PC-3 (cell line): ENCODE data around the gene IGF2BP2. TPM values are rescaled to one million over a fixed set of nuclear protein-coding genes. Genes with fewer than 3 reads are reported as not detected.

ENCODE experiments used
- ATAC-seq: fragments of 200-7000 bp; cut with Tn5 transposase; 2 replicates; pipeline ENCODE4 v1.9.1; 2020; ENCODE audit warnings: mild to moderate bottlenecking, moderate library complexity
- BruUV-seq: library from RNA; stranded (reverse); fragments of 400-500 nt; replicated peaks from 2 replicates; lab custom pipeline; 2021; lab: Mats Ljungman, UMichigan
- CTCF ChIA-PET: fragments of 300-600 bp; sonication (Branson Sonifier 250); formaldehyde crosslinking; loops from one replicate; lab custom pipeline; 2022; ENCODE audit warnings: antibody characterized with exemption; lab: Charles Lee
- POLR2A ChIA-PET: fragments of 300-600 bp; sonication (Branson Sonifier 250); formaldehyde crosslinking; loops from one replicate; lab custom pipeline; 2022; ENCODE audit warnings: antibody characterized with exemption; ENCODE audit not compliant: unreplicated experiment; lab: Charles Lee
- DNase-seq: peaks from one replicate; pipeline ENCODE4 v3.0.0-alpha.2; 2015
- H2AFZ ChIP-seq: fragments of 300-600 bp; sonication (generic); 2 replicates; pipeline ENCODE4 v1.6.0; 2016; ENCODE audit warnings: antibody characterized with exemption, low read length
- H3F3A ChIP-seq: fragments of 300-600 bp; sonication (generic); one replicate; pipeline ENCODE4 v1.6.0; 2017; ENCODE audit warnings: antibody characterized with exemption, low read length, control low read depth, mild to moderate bottlenecking; ENCODE audit not compliant: unreplicated experiment
- H3K27ac ChIP-seq: fragments of 300-600 bp; sonication (generic); 2 replicates; pipeline ENCODE4 v1.5.1; 2016; ENCODE audit warnings: mild to moderate bottlenecking, low read length
- H3K27me3 ChIP-seq: fragments of 300-600 bp; sonication (generic); 2 replicates; pipeline ENCODE4 v1.6.1; 2016; ENCODE audit warnings: low read length, mixed read lengths
- H3K36me3 ChIP-seq: fragments of 300-600 bp; sonication (generic); 2 replicates; pipeline ENCODE4 v1.6.1; 2016; ENCODE audit warnings: low read depth, mixed run types, low read length, mixed read lengths
- H3K4me1 ChIP-seq: fragments of 300-600 bp; sonication (generic); 2 replicates; pipeline ENCODE4 v1.5.1; 2016; ENCODE audit warnings: low read length; ENCODE audit not compliant: insufficient read depth
- H3K4me2 ChIP-seq: fragments of 300-600 bp; sonication (generic); 2 replicates; pipeline ENCODE4 v1.6.0; 2016; ENCODE audit warnings: low read length
- H3K4me3 ChIP-seq: fragments of 300-600 bp; sonication (generic); 2 replicates; pipeline ENCODE4 v1.5.1; 2016; ENCODE audit warnings: mild to moderate bottlenecking, low read length, mixed read lengths
- H3K79me2 ChIP-seq: fragments of 300-600 bp; sonication (generic); 2 replicates; pipeline ENCODE4 v1.6.1; 2017; ENCODE audit warnings: low read length, mixed read lengths
- H3K9ac ChIP-seq: fragments of 300-600 bp; sonication (generic); 2 replicates; pipeline ENCODE4 v1.6.0; 2016; ENCODE audit warnings: mild to moderate bottlenecking, low read length
- H3K9me2 ChIP-seq: fragments of 300-600 bp; sonication (generic); replicated peaks from 2 replicates; pipeline ENCODE4 v1.6.1; 2016; ENCODE audit warnings: mixed run types, low read length, mixed read lengths
- H3K9me3 ChIP-seq: fragments of 300-600 bp; sonication (generic); 2 replicates; pipeline ENCODE4 v1.6.1; 2016; ENCODE audit warnings: low read length, mixed read lengths
- H4K20me1 ChIP-seq: fragments of 300-600 bp; sonication (generic); 2 replicates; pipeline ENCODE4 v1.6.1; 2016; ENCODE audit warnings: low read length, mixed read lengths
- CTCF ChIP-seq: fragments of 300-600 bp; sonication (generic); conservative IDR thresholded peaks from 2 replicates; pipeline ENCODE4 v1.5.1; 2017; ENCODE audit warnings: antibody characterized with exemption, low read depth, mild to moderate bottlenecking, low read length
- EZH2 ChIP-seq: fragments of 300-600 bp; sonication (generic); IDR thresholded peaks from one replicate; pipeline ENCODE4 v1.6.1; 2017; ENCODE audit warnings: antibody characterized with exemption, mild to moderate bottlenecking, low read length; ENCODE audit not compliant: unreplicated experiment
- EZH2phosphoT487 ChIP-seq: fragments of 300-600 bp; sonication (generic); IDR thresholded peaks from 2 replicates; pipeline ENCODE4 v1.6.1; 2018; ENCODE audit warnings: mild to moderate bottlenecking, antibody characterized with exemption, low read length, borderline replicate concordance
- intact Hi-C: fragments of 100-400 bp; cut with micrococcal nuclease; formaldehyde crosslinking; loops from 2 replicates; pipeline ENCODE4 v1.9.0; 2023
- total RNA-seq: library from RNA; depleted of rRNA; stranded (reverse); fragments of >200 nt; gene quantifications from 2 replicates; pipeline ENCODE4 v1.2.3, GENCODE V29; 2014

Gene IGF2BP2
- total RNA-seq, 1 experiment from 2014 or later: 81.2 TPM

- CTCF ChIA-PET: interaction anchor here (0.6 to 0.7 kb wide), 4 partner anchors 27 to 134 kb away, joined by 3 to 10 read pairs (median 4); no protein-coding TSS in a partner anchor
- H4K20me1 ChIP-seq: no peaks in the 10 kb centered on the region; the same call in 1 of the 2 replicates
- peak; percentile 88 for ATAC-seq
Measured at GRCh38 chr3:185796431-185797107, 28.3 kb downstream of the IGF2BP2 start.

GRCh38 chr3:185793381-185793780, 31.5 kb downstream of the IGF2BP2 start:
- Histone ChIP-seq H3K4me3 (no peak overlapping the region), H3K9ac (no peak overlapping the region), H3K27ac (no peak overlapping the region), H3K4me2 (no peak overlapping the region), H3F3A (peaks cover 8% of the 10 kb centered on the region), H3K4me1 (peaks cover 68% of the 10 kb centered on the region), H3K9me3 (no peaks in the 10 kb centered on the region), H2AFZ (no peak overlapping the region), H3K79me2 (peaks cover 91% of the 10 kb centered on the region), H3K9me2 (no peaks in the 10 kb centered on the region), H4K20me1 (peaks cover 7% of the 10 kb centered on the region; the same call in 1 of the 2 replicates), H3K36me3 (no peaks in the 10 kb centered on the region), H3K27me3 (no peaks in the 10 kb centered on the region)
- ATAC-seq (no peak), DNase-seq (no peak)
- CTCF ChIA-PET: no interaction called here
- no TSS peak for BruUV-seq
- intact Hi-C loops: no loop called here
- no peak for TF ChIP-seq EZH2phosphoT487
- no peak for TF ChIP-seq CTCF
- no peak for TF ChIP-seq EZH2
- POLR2A ChIA-PET: no interaction called here

More at GRCh38 chr3:185796431-185797107, 28.3 kb downstream of the IGF2BP2 start:
- no peak for TF ChIP-seq EZH2phosphoT487
- H2AFZ ChIP-seq: no peak overlapping the region
- peak; percentile 100 for DNase-seq
- POLR2A ChIA-PET: interaction anchor here (0.6 to 1.0 kb wide), 11 partner anchors 9 to 450 kb away, joined by 3 to 15 read pairs (median 8); no protein-coding TSS in a partner anchor
- no peaks in the 10 kb centered on the region for H3K36me3 ChIP-seq
- H3K9ac ChIP-seq: peak overlapping the region; percentile 72
- H3K4me1 ChIP-seq: peaks cover 49% of the 10 kb centered on the region
- H3K9me3 ChIP-seq: no peaks in the 10 kb centered on the region
- H3K79me2 ChIP-seq: peaks cover 86% of the 10 kb centered on the region
- peak overlapping the region; percentile 23; the same call in 1 of the 2 replicates for H3K4me3 ChIP-seq
- peak overlapping the region; percentile 95 for H3K27ac ChIP-seq
- no TSS peak for BruUV-seq
- intact Hi-C loops: loop anchor here (1.0 kb wide), 2 partner anchors 26 to 59 kb away; no protein-coding TSS in a partner anchor
- H3K4me2 ChIP-seq: peak overlapping the region; percentile 65
- no peaks in the 10 kb centered on the region for H3K9me2 ChIP-seq
- H3F3A ChIP-seq: peaks cover 11% of the 10 kb centered on the region
- H3K27me3 ChIP-seq: no peaks in the 10 kb centered on the region

GRCh38 chr3:185792955-185793354, 31.9 kb downstream of the IGF2BP2 start:
- TF ChIP-seq EZH2: no peak
- no peak for TF ChIP-seq CTCF
- TF ChIP-seq EZH2phosphoT487: no peak
- no peak overlapping the region for H3K9ac ChIP-seq
- H2AFZ ChIP-seq: no peak overlapping the region
- no TSS peak for BruUV-seq
- intact Hi-C loops: no loop called here
- no peaks in the 10 kb centered on the region for H3K9me2 ChIP-seq
- ChIA-PET POLR2A (no interaction called here), CTCF (no interaction called here)
- DNase-seq (no peak), ATAC-seq (no peak)
- H3K79me2 ChIP-seq: peaks cover 91% of the 10 kb centered on the region
- peaks cover 4% of the 10 kb centered on the region for H3F3A ChIP-seq
- peaks cover 7% of the 10 kb centered on the region; the same call in 1 of the 2 replicates for H4K20me1 ChIP-seq
- no peaks in the 10 kb centered on the region for H3K36me3 ChIP-seq
- H3K27me3 ChIP-seq: no peaks in the 10 kb centered on the region
- H3K4me3 ChIP-seq: no peak overlapping the region
- H3K27ac ChIP-seq: no peak overlapping the region
- H3K4me2 ChIP-seq: no peak overlapping the region
- H3K4me1 ChIP-seq: peaks cover 64% of the 10 kb centered on the region
- no peaks in the 10 kb centered on the region for H3K9me3 ChIP-seq
